Smooth muscle cell (in vitro differentiated cells): ENCODE data around the gene GRIK2. TPM values are rescaled to one million over a fixed set of nuclear protein-coding genes. Genes with fewer than 3 reads are reported as not detected.

Experiments used
- DNase-seq: peaks from one replicate; lab custom pipeline; 2025; ENCODE audit not compliant: unreplicated experiment; lab: John Stamatoyannopoulos, UW
- H2AFZ ChIP-seq: fragments of 200-600 bp; sonication (generic); 2 replicates; pipeline ENCODE4 v1.6.0; 2016; ENCODE audit warnings: antibody characterized with exemption, low read depth, mild to moderate bottlenecking
- H3F3A ChIP-seq: fragments of 200-600 bp; sonication (generic); 2 replicates; pipeline ENCODE4 v1.6.0; 2017; ENCODE audit warnings: antibody characterized with exemption, low read depth
- H3K27ac ChIP-seq: fragments of 200-600 bp; sonication (generic); 2 replicates; pipeline ENCODE4 v1.5.1; 2016; ENCODE audit warnings: low read depth, mild to moderate bottlenecking
- H3K27me3 ChIP-seq: fragments of 200-600 bp; sonication (generic); 2 replicates; pipeline ENCODE4 v1.6.1; 2016; ENCODE audit warnings: low read depth, mild to moderate bottlenecking
- H3K36me3 ChIP-seq: fragments of 200-600 bp; sonication (generic); 2 replicates; pipeline ENCODE4 v1.5.1; 2016; ENCODE audit warnings: low read depth
- H3K4me1 ChIP-seq: fragments of 200-600 bp; sonication (generic); 2 replicates; pipeline ENCODE4 v1.5.1; 2016; ENCODE audit warnings: low read depth
- H3K4me2 ChIP-seq: fragments of 200-600 bp; sonication (generic); 2 replicates; pipeline ENCODE4 v1.6.0; 2016; ENCODE audit warnings: mild to moderate bottlenecking
- H3K4me3 ChIP-seq: fragments of 200-600 bp; sonication (generic); 2 replicates; pipeline ENCODE4 v1.5.1; 2016; ENCODE audit warnings: mild to moderate bottlenecking
- H3K79me2 ChIP-seq: fragments of 200-600 bp; sonication (generic); 2 replicates; pipeline ENCODE4 v1.6.0; 2016; ENCODE audit warnings: low read depth, mild to moderate bottlenecking
- H3K9ac ChIP-seq: fragments of 200-600 bp; sonication (generic); 2 replicates; pipeline ENCODE4 v1.6.0; 2016; ENCODE audit warnings: low read depth
- H3K9me3 ChIP-seq: fragments of 200-600 bp; sonication (generic); replicated peaks from 2 replicates; pipeline ENCODE4 v1.5.1; 2016; ENCODE audit warnings: low read depth
- H4K20me1 ChIP-seq: fragments of 200-600 bp; sonication (generic); 2 replicates; pipeline ENCODE4 v1.6.0; 2016; ENCODE audit warnings: low read depth
- CTCF ChIP-seq: fragments of 200-600 bp; sonication (generic); IDR thresholded peaks from 2 replicates; pipeline ENCODE4 v1.5.1; 2017; ENCODE audit warnings: borderline replicate concordance, mild to moderate bottlenecking, antibody characterized with exemption; ENCODE audit not compliant: insufficient read depth, poor library complexity, severe bottlenecking
- WGBS: methylation state at CpG from one replicate; pipeline ENCODE4 v1.1.7; 2016; ENCODE audit warnings: low lambda C conversion rate; 5-methylcytosine and 5-hydroxymethylcytosine counted together
- polyA plus RNA-seq: library from polyadenylated mRNA; unstranded; fragments of >200 nt; fragmentation: Nextera tagmentation; extraction: Ambion mirVana; gene quantifications from 2 replicates; pipeline ENCODE4 v1.2.1, GENCODE V29; 2016
- total RNA-seq: library from RNA; depleted of rRNA; stranded (reverse); fragments of >200 nt; gene quantifications from 2 replicates; pipeline ENCODE4 v1.2.3, GENCODE V29; 2014

The GRIK2 gene
- total and polyA plus RNA-seq, 2 experiments from 2014 or later: 10.0 to 23.6 TPM

- no peak for DNase-seq
- H3K9ac ChIP-seq: no peak overlapping the region
- no peaks in the 10 kb centered on the region for H3K27me3 ChIP-seq
- no peaks in the 10 kb centered on the region for H3F3A ChIP-seq
- no peak for TF ChIP-seq CTCF
- H3K4me3 ChIP-seq: no peak overlapping the region
- no peaks in the 10 kb centered on the region for H3K79me2 ChIP-seq
- H3K36me3 ChIP-seq: no peaks in the 10 kb centered on the region
- WGBS: 36% methylated on average over 2 of the region's 2 CpGs
- H3K9me3 ChIP-seq: no peaks in the 10 kb centered on the region
- H2AFZ ChIP-seq: no peak overlapping the region
- no peak overlapping the region for H3K4me2 ChIP-seq
- H3K27ac ChIP-seq: peak overlapping the region; percentile 51
- no peaks in the 10 kb centered on the region for H4K20me1 ChIP-seq
- peaks cover 15% of the 10 kb centered on the region for H3K4me1 ChIP-seq
These were observed 220.0 kb downstream of the GRIK2 start for GRCh38 chr6:101613556-101613955.

DNA sequence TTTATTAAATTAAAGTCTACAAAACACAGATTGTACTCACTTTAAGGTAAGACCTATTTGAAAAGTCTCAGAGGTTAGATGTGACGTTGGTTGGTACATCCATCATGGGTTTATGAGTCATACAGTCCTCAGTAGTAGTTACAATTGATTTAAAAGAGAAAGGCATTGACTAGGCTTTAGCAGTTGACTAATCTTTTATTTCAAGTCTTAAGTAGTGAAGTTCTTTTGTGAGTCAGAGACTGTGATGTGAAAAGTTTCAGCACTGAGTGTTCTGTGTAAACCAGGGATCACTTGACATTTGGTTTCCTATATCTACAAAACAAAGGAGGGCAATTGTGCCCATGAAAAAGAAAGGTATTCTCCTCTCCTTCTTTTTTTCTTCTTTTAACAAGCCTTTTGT is 221.3 kb downstream of the GRIK2 start:
- WGBS: 3% methylated on average over 1 of the region's 1 CpG
- H2AFZ ChIP-seq: no peak overlapping the region
- peaks cover 15% of the 10 kb centered on the region for H3K4me1 ChIP-seq
- no peaks in the 10 kb centered on the region for H3K9me3 ChIP-seq
- no peaks in the 10 kb centered on the region for H3K36me3 ChIP-seq
- DNase-seq: no peak
- peak overlapping the region; percentile 51 for H3K27ac ChIP-seq
- no peak overlapping the region for H3K4me2 ChIP-seq
- H3K9ac ChIP-seq: no peak overlapping the region
- TF ChIP-seq CTCF: no peak
- no peaks in the 10 kb centered on the region for H4K20me1 ChIP-seq
- no peaks in the 10 kb centered on the region for H3K27me3 ChIP-seq
- H3K4me3 ChIP-seq: no peak overlapping the region
- no peaks in the 10 kb centered on the region for H3F3A ChIP-seq
- no peaks in the 10 kb centered on the region for H3K79me2 ChIP-seq

GRCh38 chr6:101626269-101626668 is 232.8 kb downstream of the GRIK2 start:
- Histone ChIP-seq H3K79me2 (no peaks in the 10 kb centered on the region), H3K27ac (no peak overlapping the region), H3K36me3 (no peaks in the 10 kb centered on the region), H3K4me2 (no peak overlapping the region), H3K9ac (no peak overlapping the region), H3K27me3 (no peaks in the 10 kb centered on the region), H2AFZ (no peak overlapping the region), H3F3A (no peaks in the 10 kb centered on the region), H3K4me1 (no peaks in the 10 kb centered on the region), H3K4me3 (no peak overlapping the region), H3K9me3 (no peaks in the 10 kb centered on the region), H4K20me1 (no peaks in the 10 kb centered on the region)
- 90% methylated on average over 6 of the region's 6 CpGs for WGBS
- DNase-seq: no peak
- TF ChIP-seq CTCF: no peak

DNA sequence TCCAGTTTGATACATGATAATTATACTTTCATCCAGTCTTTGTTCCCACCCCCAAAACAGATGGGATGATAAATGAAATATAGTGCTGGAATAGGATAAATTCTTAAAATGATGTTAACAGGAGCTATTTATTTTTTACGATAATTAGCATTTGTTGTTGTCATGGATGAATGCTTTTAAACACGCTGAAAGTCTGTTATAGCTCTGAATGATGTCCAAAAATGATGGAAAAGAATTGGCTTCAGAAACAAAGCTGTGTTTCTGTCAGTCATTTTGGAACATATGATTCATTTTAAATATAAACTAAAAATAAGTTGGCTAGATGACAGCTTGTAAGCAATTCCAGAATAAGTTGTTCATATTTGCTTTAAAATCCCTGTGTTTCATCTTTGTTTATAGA is 237.4 kb downstream of the GRIK2 start:
- Histone ChIP-seq H3K9me3 (no peaks in the 10 kb centered on the region), H3K4me1 (no peaks in the 10 kb centered on the region), H3F3A (no peaks in the 10 kb centered on the region), H2AFZ (no peak overlapping the region), H3K79me2 (no peaks in the 10 kb centered on the region), H3K4me3 (no peak overlapping the region), H3K9ac (no peak overlapping the region), H3K27me3 (no peaks in the 10 kb centered on the region), H3K36me3 (no peaks in the 10 kb centered on the region), H4K20me1 (no peaks in the 10 kb centered on the region), H3K27ac (no peak overlapping the region), H3K4me2 (no peak overlapping the region)
- 96% methylated on average over 2 of the region's 2 CpGs for WGBS
- DNase-seq: no peak
- no peak for TF ChIP-seq CTCF
